Gastrocnemius medialis (tissue), 4 donors: Measurements from ENCODE around the gene NXNL1.

Experiments used
- POLR2A ChIP-seq, 2 donors: fragments of 450-650 bp; IDR thresholded peaks; one replicate each; pipeline ENCODE4 v1.6.1; 2017; ENCODE audit warnings: antibody characterized with exemption in 2 of 2, mild to moderate bottlenecking in 2 of 2, moderate library complexity in 2 of 2
- TF ChIP-seq, protein P1 (sequence below), 5 experiments: fragments of 450-650 bp in 3 of 5; fragments of 200-600 bp in 2 of 5; sonication (generic) in 2 of 5; IDR thresholded peaks in 4 of 5; conservative IDR thresholded peaks in 1 of 5; 1 replicate in 4 of 5; 2 replicates in 1 of 5; pipeline ENCODE4 v1.5.1; 2016 to 2019; ENCODE audit warnings: antibody characterized with exemption in 5 of 5, mild to moderate bottlenecking in 3 of 5, moderate library complexity in 3 of 5

DNA sequence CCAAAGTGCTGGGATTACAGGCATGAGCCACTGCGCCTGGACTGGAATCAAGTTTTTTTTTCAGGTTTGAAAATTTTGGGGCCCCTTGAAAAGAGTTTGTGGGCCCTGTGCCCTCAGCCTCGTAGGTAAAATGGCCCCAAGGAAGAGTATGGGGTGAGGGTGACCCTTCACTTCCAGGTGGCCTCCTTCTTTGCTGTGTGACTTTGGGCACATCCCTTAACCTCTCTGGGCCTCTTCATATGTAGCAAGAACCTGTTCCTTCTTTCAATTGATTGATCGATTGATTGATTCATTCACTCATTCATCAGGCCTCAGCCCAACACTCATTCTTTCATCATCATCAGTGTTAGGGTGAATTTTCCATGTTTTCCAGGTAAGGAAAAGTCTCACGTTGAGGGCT is 8.9 kb downstream of the NXNL1 start:
- TF ChIP-seq, protein P1, sequence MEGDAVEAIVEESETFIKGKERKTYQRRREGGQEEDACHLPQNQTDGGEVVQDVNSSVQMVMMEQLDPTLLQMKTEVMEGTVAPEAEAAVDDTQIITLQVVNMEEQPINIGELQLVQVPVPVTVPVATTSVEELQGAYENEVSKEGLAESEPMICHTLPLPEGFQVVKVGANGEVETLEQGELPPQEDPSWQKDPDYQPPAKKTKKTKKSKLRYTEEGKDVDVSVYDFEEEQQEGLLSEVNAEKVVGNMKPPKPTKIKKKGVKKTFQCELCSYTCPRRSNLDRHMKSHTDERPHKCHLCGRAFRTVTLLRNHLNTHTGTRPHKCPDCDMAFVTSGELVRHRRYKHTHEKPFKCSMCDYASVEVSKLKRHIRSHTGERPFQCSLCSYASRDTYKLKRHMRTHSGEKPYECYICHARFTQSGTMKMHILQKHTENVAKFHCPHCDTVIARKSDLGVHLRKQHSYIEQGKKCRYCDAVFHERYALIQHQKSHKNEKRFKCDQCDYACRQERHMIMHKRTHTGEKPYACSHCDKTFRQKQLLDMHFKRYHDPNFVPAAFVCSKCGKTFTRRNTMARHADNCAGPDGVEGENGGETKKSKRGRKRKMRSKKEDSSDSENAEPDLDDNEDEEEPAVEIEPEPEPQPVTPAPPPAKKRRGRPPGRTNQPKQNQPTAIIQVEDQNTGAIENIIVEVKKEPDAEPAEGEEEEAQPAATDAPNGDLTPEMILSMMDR (IDR thresholded peaks at IDR 0.05 in 4 of 5, conservative IDR thresholded peaks at IDR 0.05 in 1 of 5), result no peak
- TF ChIP-seq POLR2A (IDR thresholded peaks at IDR 0.05), result no peak
